Upper lobe of right lung (tissue), 1 donor: Measurements from ENCODE around the gene DPYSL3. TPM values are rescaled to one million over a fixed set of nuclear protein-coding genes. Genes with fewer than 3 reads are reported as not detected.
A peak's percentile ranks its signal among the peaks of the same experiment; 100 is the strongest.

Experiments
- ATAC-seq: fragments of 200-7000 bp; cut with Tn5 transposase; one replicate; pipeline ENCODE4 v1.9.1; 2020; ENCODE audit warnings: mild to moderate bottlenecking, moderate library complexity
- DNase-seq: peaks from one replicate; pipeline ENCODE4 v3.0.0-alpha.2; 2020
- H3K27ac ChIP-seq: fragments of 200-600 bp; one replicate; pipeline ENCODE4 v1.8.0; 2022
- H3K27me3 ChIP-seq: fragments of 200-600 bp; one replicate; pipeline ENCODE4 v1.8.0; 2022; ENCODE audit warnings: mild to moderate bottlenecking
- H3K36me3 ChIP-seq: fragments of 200-600 bp; one replicate; pipeline ENCODE4 v1.8.0; 2022
- H3K4me1 ChIP-seq: fragments of 200-600 bp; one replicate; pipeline ENCODE4 v1.8.0; 2022
- H3K4me3 ChIP-seq: fragments of 200-600 bp; one replicate; pipeline ENCODE4 v1.8.0; 2022; ENCODE audit warnings: mild to moderate bottlenecking
- H3K9me3 ChIP-seq: fragments of 200-600 bp; one replicate; pipeline ENCODE4 v1.8.0; 2022
- intact Hi-C: fragments of 100-400 bp; cut with DNase I; formaldehyde crosslinking; loops from one replicate; pipeline ENCODE4 v1.11.0; 2022
- total RNA-seq: library from RNA; stranded (reverse); fragmentation: NEBNext Ultra II Directional; extraction: Animal tissue kit (Norgen Biotek cat#: 25700); gene quantifications from one replicate; pipeline ENCODE4 v1.2.1, GENCODE V29; 2021
- TF ChIP-seq, protein P1 (sequence below): fragments of 200-600 bp; IDR thresholded peaks from one replicate; pipeline ENCODE4 v1.8.0; 2022; ENCODE audit warnings: antibody characterized with exemption
- donor health status: DM: no; HTN: yes; CAD: no; lungs with severe emphysema.

The DPYSL3 gene
- total RNA-seq, 1 donor from 2014 or later, result 52.8 TPM

DNA sequence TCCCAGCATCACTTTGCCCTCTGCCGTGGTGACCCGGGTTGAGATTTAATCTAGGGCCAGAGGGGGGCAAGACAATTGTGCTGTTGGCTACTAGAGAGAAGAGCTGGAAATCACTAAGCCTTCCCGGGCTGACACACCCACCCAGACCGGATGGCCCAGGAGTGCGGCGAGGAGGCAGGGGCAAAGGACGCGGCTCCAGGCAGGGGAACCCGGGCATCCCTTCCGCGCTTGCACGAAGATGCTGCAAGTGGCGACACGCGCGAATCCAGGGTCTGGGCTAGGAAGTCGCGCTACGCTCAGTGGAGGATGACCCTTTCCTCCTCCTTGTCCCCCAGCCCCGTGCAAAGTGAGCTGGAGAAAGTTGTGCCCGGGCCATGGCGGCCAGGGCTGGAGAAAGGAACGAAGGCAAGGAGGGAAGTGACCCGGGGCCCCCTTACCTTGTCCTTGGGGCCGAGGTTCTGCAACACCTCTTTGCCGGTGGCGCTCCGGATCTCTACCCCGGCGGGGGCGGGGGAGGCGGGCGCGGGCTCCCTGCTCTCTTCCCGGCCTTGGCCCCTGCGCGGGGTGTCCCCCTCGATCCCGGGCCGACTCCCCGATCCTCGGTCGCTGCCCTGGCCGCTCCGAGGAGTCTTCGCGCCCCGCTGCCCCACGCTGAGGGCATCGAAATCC, 693 bp downstream of the DPYSL3 start:
- peaks cover 4% of the 10 kb centered on the region for H3K4me1 ChIP-seq
- peak overlapping the region; percentile 83 for H3K27ac ChIP-seq
- intact Hi-C loops, result no loop called here
- TF ChIP-seq, protein P1, sequence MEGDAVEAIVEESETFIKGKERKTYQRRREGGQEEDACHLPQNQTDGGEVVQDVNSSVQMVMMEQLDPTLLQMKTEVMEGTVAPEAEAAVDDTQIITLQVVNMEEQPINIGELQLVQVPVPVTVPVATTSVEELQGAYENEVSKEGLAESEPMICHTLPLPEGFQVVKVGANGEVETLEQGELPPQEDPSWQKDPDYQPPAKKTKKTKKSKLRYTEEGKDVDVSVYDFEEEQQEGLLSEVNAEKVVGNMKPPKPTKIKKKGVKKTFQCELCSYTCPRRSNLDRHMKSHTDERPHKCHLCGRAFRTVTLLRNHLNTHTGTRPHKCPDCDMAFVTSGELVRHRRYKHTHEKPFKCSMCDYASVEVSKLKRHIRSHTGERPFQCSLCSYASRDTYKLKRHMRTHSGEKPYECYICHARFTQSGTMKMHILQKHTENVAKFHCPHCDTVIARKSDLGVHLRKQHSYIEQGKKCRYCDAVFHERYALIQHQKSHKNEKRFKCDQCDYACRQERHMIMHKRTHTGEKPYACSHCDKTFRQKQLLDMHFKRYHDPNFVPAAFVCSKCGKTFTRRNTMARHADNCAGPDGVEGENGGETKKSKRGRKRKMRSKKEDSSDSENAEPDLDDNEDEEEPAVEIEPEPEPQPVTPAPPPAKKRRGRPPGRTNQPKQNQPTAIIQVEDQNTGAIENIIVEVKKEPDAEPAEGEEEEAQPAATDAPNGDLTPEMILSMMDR, result no peak
- H3K27me3 ChIP-seq, result peaks cover 5% of the 10 kb centered on the region
- DNase-seq, result peak; percentile 63
- no peaks in the 10 kb centered on the region for H3K36me3 ChIP-seq
- peak; percentile 35 for ATAC-seq
- peak overlapping the region; percentile 60 for H3K4me3 ChIP-seq
- no peaks in the 10 kb centered on the region for H3K9me3 ChIP-seq

DNA sequence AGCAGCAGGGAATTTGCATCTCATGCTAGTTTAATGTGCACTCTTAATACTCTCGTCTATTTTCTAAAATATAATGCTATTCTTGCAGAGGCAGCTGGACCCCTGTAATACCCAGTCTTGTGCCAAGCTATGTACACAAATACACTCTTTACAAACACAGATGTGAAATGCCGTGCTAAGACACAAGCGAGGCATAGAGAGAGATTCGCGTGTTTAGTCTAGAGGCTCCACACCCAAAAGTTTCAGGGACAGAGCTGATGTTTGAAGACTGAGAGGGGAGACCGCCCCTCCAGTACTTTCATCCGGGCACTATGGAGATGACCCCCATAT, 1.2 kb downstream of the DPYSL3 start:
- H3K4me3 ChIP-seq, result peak overlapping the region; percentile 60
- ATAC-seq (no peak), DNase-seq (no peak)
- H3K9me3 ChIP-seq, result no peaks in the 10 kb centered on the region
- H3K4me1 ChIP-seq, result peaks cover 4% of the 10 kb centered on the region
- H3K36me3 ChIP-seq, result no peaks in the 10 kb centered on the region
- H3K27ac ChIP-seq, result peak overlapping the region; percentile 83
- TF ChIP-seq, protein P1, result no peak
- intact Hi-C loops, result no loop called here
- peaks cover 5% of the 10 kb centered on the region for H3K27me3 ChIP-seq

DNA sequence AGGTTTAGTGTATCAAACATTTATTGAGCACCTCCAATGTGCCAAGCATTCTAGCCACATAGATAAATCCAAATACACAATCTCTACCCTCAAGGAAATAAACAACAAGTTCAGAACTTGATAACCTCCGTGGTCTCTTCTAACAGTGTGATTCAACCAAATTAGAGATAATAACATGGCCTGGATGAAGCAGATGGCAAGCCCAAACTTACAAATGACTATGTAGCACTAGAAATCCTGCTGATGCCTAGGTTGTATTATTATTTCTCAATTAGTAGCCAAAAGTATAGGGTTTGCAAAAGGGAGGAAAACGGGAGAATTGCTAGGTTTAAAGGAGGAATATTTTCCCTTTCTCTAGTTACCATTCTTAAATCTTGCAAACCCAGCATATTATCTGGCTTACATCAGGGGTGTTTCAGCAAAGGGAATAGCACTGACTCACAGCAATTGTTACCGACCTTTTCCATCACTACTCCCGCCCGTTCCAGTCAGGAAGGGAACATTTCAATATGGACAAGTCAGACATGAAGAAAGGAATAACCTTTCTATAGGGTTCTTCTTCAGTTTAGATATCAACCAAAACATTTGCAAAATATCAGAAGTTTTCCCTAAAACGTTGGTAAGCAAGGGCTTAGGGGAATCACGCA, 2.3 kb downstream of the DPYSL3 start:
- TF ChIP-seq, protein P1, result no peak
- Histone ChIP-seq H3K27me3 (peaks cover 5% of the 10 kb centered on the region), H3K9me3 (no peaks in the 10 kb centered on the region), H3K27ac (peak overlapping the region; percentile 33), H3K36me3 (no peaks in the 10 kb centered on the region), H3K4me1 (peaks cover 4% of the 10 kb centered on the region), H3K4me3 (peak overlapping the region; percentile 60)
- DNase-seq, result no peak
- ATAC-seq, result no peak
- intact Hi-C loops, result no loop called here

DNA sequence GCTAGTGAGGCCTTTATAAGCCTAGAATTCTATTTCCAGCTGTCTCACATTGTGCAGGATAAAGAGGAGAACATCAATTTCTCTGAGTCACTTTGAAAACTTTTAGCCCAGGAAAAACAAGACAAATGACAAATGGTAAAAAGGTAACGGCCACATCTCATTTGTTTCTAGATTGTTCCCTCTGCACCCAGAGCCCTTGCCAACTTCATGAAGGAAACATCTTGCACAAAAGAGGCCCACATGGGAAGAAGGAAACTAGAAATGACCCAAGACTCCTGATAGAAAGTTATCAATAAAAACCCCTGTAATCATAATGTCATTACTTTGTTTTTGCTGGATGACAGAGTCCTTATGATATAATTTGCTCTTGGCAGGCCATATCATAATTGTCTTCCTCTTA, 5.3 kb downstream of the DPYSL3 start:
- H3K4me3 ChIP-seq, result no peak overlapping the region
- H3K36me3 ChIP-seq, result no peaks in the 10 kb centered on the region
- no peaks in the 10 kb centered on the region for H3K9me3 ChIP-seq
- intact Hi-C loops, result no loop called here
- ATAC-seq (no peak), DNase-seq (no peak)
- peaks cover 5% of the 10 kb centered on the region for H3K27me3 ChIP-seq
- H3K4me1 ChIP-seq, result peaks cover 4% of the 10 kb centered on the region
- peak overlapping the region; percentile 4 for H3K27ac ChIP-seq
- TF ChIP-seq, protein P1, result no peak

DNA sequence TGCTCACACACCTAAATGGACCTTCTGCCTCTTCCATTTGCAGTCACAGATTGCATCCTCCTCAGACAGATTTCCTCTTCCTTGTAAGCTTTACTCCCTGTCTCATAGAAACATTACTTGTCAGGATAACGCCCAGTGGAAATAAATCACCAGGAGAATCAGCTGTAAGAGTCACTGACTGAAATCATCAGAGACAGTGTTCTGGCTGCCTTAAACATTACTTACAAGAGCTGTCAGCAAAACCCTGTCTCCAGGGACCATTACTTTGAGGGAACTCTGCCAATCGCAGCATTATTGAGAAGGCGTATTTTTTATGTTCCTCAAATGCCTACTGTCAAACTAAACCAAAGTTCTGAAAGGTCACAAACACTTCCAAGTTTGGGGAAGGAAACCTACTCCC, 5.9 kb downstream of the DPYSL3 start:
- TF ChIP-seq, protein P1, result no peak
- ATAC-seq, result no peak
- Histone ChIP-seq H3K4me1 (no peaks in the 10 kb centered on the region), H3K9me3 (no peaks in the 10 kb centered on the region), H3K27me3 (peaks cover under 1% of the 10 kb centered on the region), H3K27ac (peak overlapping the region; percentile 4), H3K4me3 (no peak overlapping the region), H3K36me3 (no peaks in the 10 kb centered on the region)
- no peak for DNase-seq
- intact Hi-C loops, result no loop called here
